Osteocyte (in vitro differentiated cells): ENCODE measurements around the gene BCAR3. TPM values are rescaled to one million over a fixed set of nuclear protein-coding genes. Genes with fewer than 3 reads are reported as not detected.

Experiments used
- DNase-seq: peaks from one replicate; pipeline ENCODE4 v3.0.0; 2021; ENCODE audit warnings: mixed read lengths; ENCODE audit not compliant: unreplicated experiment; ENCODE audit errors: extremely low spot score
- H3K27ac Mint-ChIP-seq: one replicate; pipeline ENCODE4 v1.8.0; 2021; ENCODE audit warnings: mild to moderate bottlenecking, mixed read lengths; ENCODE audit not compliant: unreplicated experiment
- H3K27me3 Mint-ChIP-seq: one replicate; pipeline ENCODE4 v1.8.0; 2021; ENCODE audit warnings: mixed read lengths; ENCODE audit not compliant: unreplicated experiment
- H3K36me3 Mint-ChIP-seq: one replicate; pipeline ENCODE4 v1.8.0; 2021; ENCODE audit warnings: mixed read lengths; ENCODE audit not compliant: unreplicated experiment
- H3K4me1 Mint-ChIP-seq: one replicate; pipeline ENCODE4 v1.8.0; 2021; ENCODE audit warnings: mixed read lengths; ENCODE audit not compliant: unreplicated experiment
- H3K4me3 Mint-ChIP-seq: one replicate; pipeline ENCODE4 v1.8.0; 2021; ENCODE audit warnings: mild to moderate bottlenecking, moderate library complexity, mixed read lengths; ENCODE audit not compliant: unreplicated experiment
- H3K9me3 Mint-ChIP-seq: one replicate; pipeline ENCODE4 v1.8.0; 2021; ENCODE audit warnings: mixed read lengths; ENCODE audit not compliant: unreplicated experiment
- total RNA-seq: library from RNA; stranded (reverse); gene quantifications from 2 replicates; pipeline ENCODE4 v1.2.1, GENCODE V29; 2021
- TF ChIP-seq, protein P1 (sequence below): fragments of 200-600 bp; sonication (generic); IDR thresholded peaks from 2 replicates; pipeline ENCODE4 v1.5.0; 2021; ENCODE audit warnings: antibody characterized with exemption, mild to moderate bottlenecking, moderate library complexity

The BCAR3 gene
- total RNA-seq, 1 donor from 2014 or later: 8.8 TPM

DNA sequence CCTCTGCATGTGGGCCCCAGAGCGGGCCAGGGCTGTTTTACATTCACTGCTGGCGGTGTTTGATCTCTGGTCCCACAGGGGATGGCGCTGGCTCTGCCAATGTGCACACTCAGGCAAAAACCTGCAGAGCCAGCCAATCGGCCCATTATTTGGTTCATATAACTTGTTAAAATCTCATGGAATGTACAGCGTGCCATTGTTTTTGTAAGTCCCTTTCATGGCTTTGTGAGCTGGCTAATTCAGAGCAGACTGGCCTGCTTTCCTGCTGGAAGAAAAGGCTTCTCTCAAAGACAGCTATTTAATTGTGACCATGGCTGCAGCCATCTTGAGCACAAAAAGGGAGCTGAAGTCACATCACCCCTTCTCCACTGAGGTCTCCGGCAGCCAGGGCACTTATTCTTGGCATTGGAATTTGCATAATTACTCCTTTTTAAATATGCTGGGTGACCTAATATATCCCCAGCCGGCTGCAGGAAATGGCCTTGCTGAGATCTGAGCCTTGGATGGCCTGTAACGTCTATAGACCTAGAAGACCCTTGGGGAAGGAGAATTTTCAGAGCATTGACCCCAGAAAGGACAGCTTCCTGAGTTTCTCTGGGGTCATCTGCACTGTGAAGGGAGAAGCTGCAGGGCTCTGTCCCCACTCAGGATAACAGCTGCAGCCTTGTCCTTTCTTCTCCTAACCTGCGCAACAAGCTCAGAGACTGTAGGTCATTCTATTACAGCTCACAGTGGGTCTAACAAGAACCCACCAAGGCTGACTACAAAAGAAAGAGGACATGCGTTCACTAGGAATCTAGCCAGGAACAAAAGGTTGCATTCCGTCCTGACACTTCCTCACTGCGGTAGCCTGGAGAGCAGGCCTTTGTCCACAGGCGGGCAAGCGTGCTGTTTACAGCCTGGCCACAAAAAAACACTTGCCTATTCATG lies 45.8 kb downstream of the BCAR3 start:
- Mint-ChIP-seq H3K27me3 (no peaks in the 10 kb centered on the region), H3K36me3 (peaks cover 3% of the 10 kb centered on the region), H3K27ac (peak overlapping the region; percentile 23), H3K9me3 (no peaks in the 10 kb centered on the region), H3K4me1 (peaks cover 34% of the 10 kb centered on the region), H3K4me3 (no peak overlapping the region)
- TF ChIP-seq, protein P1, sequence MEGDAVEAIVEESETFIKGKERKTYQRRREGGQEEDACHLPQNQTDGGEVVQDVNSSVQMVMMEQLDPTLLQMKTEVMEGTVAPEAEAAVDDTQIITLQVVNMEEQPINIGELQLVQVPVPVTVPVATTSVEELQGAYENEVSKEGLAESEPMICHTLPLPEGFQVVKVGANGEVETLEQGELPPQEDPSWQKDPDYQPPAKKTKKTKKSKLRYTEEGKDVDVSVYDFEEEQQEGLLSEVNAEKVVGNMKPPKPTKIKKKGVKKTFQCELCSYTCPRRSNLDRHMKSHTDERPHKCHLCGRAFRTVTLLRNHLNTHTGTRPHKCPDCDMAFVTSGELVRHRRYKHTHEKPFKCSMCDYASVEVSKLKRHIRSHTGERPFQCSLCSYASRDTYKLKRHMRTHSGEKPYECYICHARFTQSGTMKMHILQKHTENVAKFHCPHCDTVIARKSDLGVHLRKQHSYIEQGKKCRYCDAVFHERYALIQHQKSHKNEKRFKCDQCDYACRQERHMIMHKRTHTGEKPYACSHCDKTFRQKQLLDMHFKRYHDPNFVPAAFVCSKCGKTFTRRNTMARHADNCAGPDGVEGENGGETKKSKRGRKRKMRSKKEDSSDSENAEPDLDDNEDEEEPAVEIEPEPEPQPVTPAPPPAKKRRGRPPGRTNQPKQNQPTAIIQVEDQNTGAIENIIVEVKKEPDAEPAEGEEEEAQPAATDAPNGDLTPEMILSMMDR: no peak
- DNase-seq: peak; percentile 36

DNA sequence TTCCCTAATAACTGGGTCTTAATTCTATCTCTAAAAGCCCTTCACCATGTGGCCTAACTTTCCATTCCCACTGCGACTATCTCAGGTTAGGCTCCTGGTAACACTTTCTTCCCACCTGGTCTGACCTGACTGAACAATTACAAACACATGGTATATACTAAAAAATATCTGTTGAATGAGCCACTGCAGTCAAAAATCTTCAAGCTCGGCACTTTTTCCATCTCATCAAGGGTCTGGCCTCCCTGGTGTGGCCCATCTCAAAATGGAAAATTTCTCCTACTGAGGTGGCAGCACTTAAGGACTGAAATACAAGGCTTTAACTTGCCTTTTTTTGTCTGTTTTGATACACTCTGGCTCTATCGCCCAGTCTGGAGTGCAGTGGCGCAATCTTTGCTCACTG lies 48.3 kb downstream of the BCAR3 start:
- no peak overlapping the region for H3K27ac Mint-ChIP-seq

GRCh38 chr1:93631626-93632365 lies 49.8 kb downstream of the BCAR3 start:
- peak; percentile 54 for DNase-seq
- Mint-ChIP-seq H3K27ac (no peak overlapping the region), H3K27me3 (no peaks in the 10 kb centered on the region), H3K4me3 (no peak overlapping the region), H3K36me3 (no peaks in the 10 kb centered on the region), H3K9me3 (no peaks in the 10 kb centered on the region), H3K4me1 (peaks cover 20% of the 10 kb centered on the region)
- TF ChIP-seq, protein P1: peak; percentile 32

More for the DNA sequence above, 48.3 kb downstream of the BCAR3 start:
- Mint-ChIP-seq H3K36me3 (no peaks in the 10 kb centered on the region), H3K4me1 (peaks cover 23% of the 10 kb centered on the region), H3K9me3 (no peaks in the 10 kb centered on the region), H3K4me3 (no peak overlapping the region), H3K27me3 (no peaks in the 10 kb centered on the region)
- TF ChIP-seq, protein P1: no peak
- no peak for DNase-seq

GRCh38 chr1:93630168-93630567 lies 51.5 kb downstream of the BCAR3 start:
- DNase-seq: no peak
- Mint-ChIP-seq H3K4me1 (peaks cover 20% of the 10 kb centered on the region), H3K4me3 (no peak overlapping the region), H3K36me3 (no peaks in the 10 kb centered on the region), H3K27me3 (no peaks in the 10 kb centered on the region), H3K9me3 (no peaks in the 10 kb centered on the region), H3K27ac (no peak overlapping the region)
- TF ChIP-seq, protein P1: no peak
